ENCODE results near the gene ANKRD29. TPM values are rescaled to one million over a fixed set of nuclear protein-coding genes. Genes with fewer than 3 reads are reported as not detected.

Gene ANKRD29
- total RNA-seq, 2 experiments from 2014 or later, result not detected

GRCh38 chr18:23587220-23587642 lies 75.5 kb downstream of the ANKRD29 start:
- Mint-ChIP-seq H3K4me3 (peak overlapping the region; percentile 92), H3K4me1 (peaks cover 36% of the 10 kb centered on the region), H3K27ac (peak overlapping the region; percentile 92), H3K36me3 (ENCODE audit: low read depth) (peaks cover 17% of the 10 kb centered on the region), H3K27me3 (peaks cover 1% of the 10 kb centered on the region), H3K9me3 (no peaks in the 10 kb centered on the region)
- POLR2A ChIA-PET, result interaction anchor here (0.9 to 1.5 kb wide), 5 partner anchors 22 to 133 kb away, joined by 3 to 4 read pairs (median 3); partner anchors contain the start of gene RIOK3
- DNase-seq, result no peak
- CTCF ChIA-PET, result interaction anchor here (1.0 to 8.0 kb wide), 6 partner anchors 47 to 99 kb away, joined by 3 to 64 read pairs (median 6); no protein-coding TSS in a partner anchor

- Mint-ChIP-seq H3K4me3 (peak within 1 kb of the TSS; percentile 92), H3K36me3 (ENCODE audit: low read depth) (peaks cover 24% of the 10 kb centered on the region), H3K4me1 (peaks cover 43% of the 10 kb centered on the region), H3K27me3 (peaks cover 1% of the 10 kb centered on the region), H3K27ac (peak within 1 kb of the TSS; percentile 92), H3K9me3 (no peaks in the 10 kb centered on the region)
- POLR2A ChIA-PET, result interaction anchor here (0.8 to 3.1 kb wide), 20 partner anchors 12 to 133 kb away, joined by 3 to 25 read pairs (median 4); partner anchors contain the start of gene RIOK3
- DNase-seq, result peak; percentile 94
- CTCF ChIA-PET, result interaction anchor here (1.0 to 8.0 kb wide), 10 partner anchors 12 to 116 kb away, joined by 3 to 64 read pairs (median 6); no protein-coding TSS in a partner anchor
Measured at GRCh38 chr18:23586249-23587196, 76.2 kb downstream of the ANKRD29 start, which contains the start of gene NPC1. Gene NPC1 (minus strand): TSS chr18:23586506. CDS start chr18:23586343, 163 bp downstream.

GRCh38 chr18:23585897-23586248 lies 76.8 kb downstream of the ANKRD29 start:
- H3K4me1 Mint-ChIP-seq, result peaks cover 48% of the 10 kb centered on the region
- H3K27ac Mint-ChIP-seq, result peak overlapping the region; percentile 92
- peaks cover 1% of the 10 kb centered on the region for H3K27me3 Mint-ChIP-seq
- ChIA-PET POLR2A (interaction anchor here (0.6 to 3.1 kb wide), 17 partner anchors 11 to 132 kb away, joined by 3 to 25 read pairs (median 4); partner anchors contain the start of gene RIOK3), CTCF (interaction anchor here (1.0 to 8.0 kb wide), 11 partner anchors 11 to 117 kb away, joined by 3 to 64 read pairs (median 4); no protein-coding TSS in a partner anchor)
- H3K36me3 Mint-ChIP-seq (ENCODE audit: low read depth), result peaks cover 29% of the 10 kb centered on the region
- H3K4me3 Mint-ChIP-seq, result peak overlapping the region; percentile 92
- DNase-seq, result no peak
- no peaks in the 10 kb centered on the region for H3K9me3 Mint-ChIP-seq

- Mint-ChIP-seq H3K27ac (peak overlapping the region; percentile 92), H3K27me3 (peaks cover 1% of the 10 kb centered on the region), H3K9me3 (no peaks in the 10 kb centered on the region), H3K4me1 (peaks cover 54% of the 10 kb centered on the region), H3K4me3 (peak overlapping the region; percentile 92), H3K36me3 (ENCODE audit: low read depth) (peaks cover 34% of the 10 kb centered on the region)
- DNase-seq, result peak; percentile 23
- CTCF ChIA-PET, result interaction anchor here (1.0 to 8.0 kb wide), 11 partner anchors 10 to 118 kb away, joined by 3 to 64 read pairs (median 4); no protein-coding TSS in a partner anchor
- POLR2A ChIA-PET, result interaction anchor here (0.6 to 3.1 kb wide), 20 partner anchors 11 to 132 kb away, joined by 3 to 25 read pairs (median 4); partner anchors contain the start of genes RIOK3 and RMC1
Measured at GRCh38 chr18:23585007-23585871, 77.5 kb downstream of the ANKRD29 start.

GRCh38 chr18:23584019-23584983 lies 78.4 kb downstream of the ANKRD29 start:
- Mint-ChIP-seq H3K4me3 (peak overlapping the region; percentile 19), H3K9me3 (no peaks in the 10 kb centered on the region), H3K27ac (no peak overlapping the region), H3K27me3 (peaks cover 1% of the 10 kb centered on the region), H3K4me1 (peaks cover 61% of the 10 kb centered on the region), H3K36me3 (ENCODE audit: low read depth) (peaks cover 39% of the 10 kb centered on the region)
- no peak for DNase-seq
- POLR2A ChIA-PET, result interaction anchor here (0.6 to 3.1 kb wide), 8 partner anchors 10 to 294 kb away, joined by 3 to 25 read pairs (median 6); partner anchors contain the start of genes RIOK3 and RMC1
- CTCF ChIA-PET, result interaction anchor here (1.2 to 8.0 kb wide), 7 partner anchors 9 to 119 kb away, joined by 3 to 64 read pairs (median 4); no protein-coding TSS in a partner anchor

- ChIA-PET CTCF (interaction anchor here (1.0 to 8.0 kb wide), 3 partner anchors 8 to 85 kb away, joined by 4 to 64 read pairs (median 13); no protein-coding TSS in a partner anchor), POLR2A (interaction anchor here (2.0 to 3.1 kb wide), 2 partner anchors 9 to 81 kb away, joined by 6 to 25 read pairs; partner anchors contain the start of gene RMC1)
- Mint-ChIP-seq H3K27me3 (peaks cover 1% of the 10 kb centered on the region), H3K36me3 (ENCODE audit: low read depth) (peaks cover 47% of the 10 kb centered on the region), H3K27ac (no peak overlapping the region), H3K4me1 (peaks cover 69% of the 10 kb centered on the region), H3K9me3 (no peaks in the 10 kb centered on the region), H3K4me3 (no peak overlapping the region)
- DNase-seq, result no peak
Measured at GRCh38 chr18:23583071-23583865, 79.4 kb downstream of the ANKRD29 start.

GRCh38 chr18:23580677-23581367 lies 81.9 kb downstream of the ANKRD29 start:
- peaks cover 57% of the 10 kb centered on the region for H3K36me3 Mint-ChIP-seq (ENCODE audit: low read depth)
- no peak for DNase-seq
- no peak overlapping the region for H3K27ac Mint-ChIP-seq
- ChIA-PET CTCF (interaction anchor here (1.4 kb wide), 1 partner anchor 338 kb away, joined by 3 read pairs; no protein-coding TSS in a partner anchor), POLR2A (interaction anchor here (1.2 kb wide), 1 partner anchor 77 kb away, joined by 3 read pairs; the partner anchor contains the start of gene RMC1)
- no peaks in the 10 kb centered on the region for H3K9me3 Mint-ChIP-seq
- no peaks in the 10 kb centered on the region for H3K27me3 Mint-ChIP-seq
- H3K4me3 Mint-ChIP-seq, result no peak overlapping the region
- H3K4me1 Mint-ChIP-seq, result peaks cover 65% of the 10 kb centered on the region

- H3K4me1 Mint-ChIP-seq, result peaks cover 66% of the 10 kb centered on the region
- H3K4me3 Mint-ChIP-seq, result no peak overlapping the region
- H3K9me3 Mint-ChIP-seq, result no peaks in the 10 kb centered on the region
- DNase-seq, result no peak
- CTCF ChIA-PET, result interaction anchor here (0.7 to 1.4 kb wide), 5 partner anchors 13 to 339 kb away, joined by 3 read pairs; no protein-coding TSS in a partner anchor
- no peak overlapping the region for H3K27ac Mint-ChIP-seq
- POLR2A ChIA-PET, result no interaction called here
- H3K27me3 Mint-ChIP-seq, result no peaks in the 10 kb centered on the region
- peaks cover 62% of the 10 kb centered on the region for H3K36me3 Mint-ChIP-seq (ENCODE audit: low read depth)
Measured at GRCh38 chr18:23578891-23579653, 83.6 kb downstream of the ANKRD29 start.

- Mint-ChIP-seq H3K9me3 (no peaks in the 10 kb centered on the region), H3K27ac (peak overlapping the region; percentile 8), H3K27me3 (no peaks in the 10 kb centered on the region), H3K4me3 (no peak overlapping the region), H3K4me1 (peaks cover 66% of the 10 kb centered on the region), H3K36me3 (ENCODE audit: low read depth) (peaks cover 57% of the 10 kb centered on the region)
- ChIA-PET POLR2A (no interaction called here), CTCF (interaction anchor here (1.0 to 1.1 kb wide), 2 partner anchors 38 to 61 kb away, joined by 3 read pairs; no protein-coding TSS in a partner anchor)
- no peak for DNase-seq
Measured at GRCh38 chr18:23578067-23578701, 84.5 kb downstream of the ANKRD29 start.
